GM23248 (cell line): ENCODE measurements around the gene GCG.

Experiments
- EZH2 ChIP-seq: fragments of 200-600 bp; sonication (generic); IDR thresholded peaks from 2 replicates; pipeline ENCODE4 v1.6.1; 2018; ENCODE audit warnings: antibody characterized with exemption, mild to moderate bottlenecking; ENCODE audit not compliant: insufficient read depth, poor library complexity, severe bottlenecking
- EZH2phosphoT487 ChIP-seq: fragments of 200-600 bp; sonication (generic); IDR thresholded peaks from 2 replicates; pipeline ENCODE4 v1.6.1; 2018; ENCODE audit warnings: antibody characterized with exemption, moderate library complexity, mild to moderate bottlenecking, low read depth; ENCODE audit not compliant: insufficient read depth

DNA sequence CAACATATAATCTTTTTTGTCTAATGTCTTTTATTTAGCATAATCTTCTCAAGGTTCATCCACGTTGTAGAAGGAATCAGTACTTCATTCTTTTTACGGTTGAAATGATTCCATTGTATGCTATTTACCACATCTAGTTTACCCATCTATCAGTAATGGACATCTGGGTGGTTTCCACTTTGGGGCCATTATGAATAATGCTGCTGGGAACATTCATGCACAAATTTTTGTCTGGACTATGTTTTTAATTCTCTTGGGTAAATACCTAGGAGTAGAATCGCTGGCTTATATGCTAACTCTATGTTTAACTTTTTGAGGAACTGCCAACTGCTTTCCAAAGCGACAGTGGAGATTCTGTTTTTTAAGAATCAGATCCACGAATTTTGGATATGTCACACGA is 7.4 kb upstream of the GCG start:
- TF ChIP-seq EZH2 = no peak
- no peak for TF ChIP-seq EZH2phosphoT487
